HG03558 (cell line): ENCODE results near the gene OR2A7.
"Not testable (repeated sequence)": the region's sequence is repeated elsewhere in the genome, so short reads cannot be mapped to it uniquely, and the experiment has no call there.

Source experiments
- ATAC-seq: cut with Tn5 transposase; IDR thresholded peaks from one replicate; pipeline ENCODE4 v1.9.1; 2021; ENCODE audit warnings: moderate number of reproducible peaks; ENCODE audit not compliant: unreplicated experiment; ENCODE audit errors: extremely low read depth

The OR2A7 gene

GRCh38 chr7:144256112-144256511 lies 8.5 kb downstream of the OR2A7 start:
- no peak for ATAC-seq

- no peak for ATAC-seq
Observed at GRCh38 chr7:144255471-144255897, 9.1 kb downstream of the OR2A7 start.

GRCh38 chr7:144252307-144252706 lies 12.3 kb downstream of the OR2A7 start:
- ATAC-seq: not testable (repeated sequence)

- ATAC-seq: not testable (repeated sequence)
Observed at GRCh38 chr7:144247674-144248330, 16.8 kb downstream of the OR2A7 start.

- ATAC-seq: not testable (repeated sequence)
Observed at GRCh38 chr7:144246967-144247366, 17.6 kb downstream of the OR2A7 start.

GRCh38 chr7:144245372-144245771 lies 19.2 kb downstream of the OR2A7 start:
- ATAC-seq: not testable (repeated sequence)

- not testable (repeated sequence) for ATAC-seq
Observed at GRCh38 chr7:144239365-144239764, 25.2 kb downstream of the OR2A7 start, which contains the start of gene OR2A42. Gene OR2A42, minus strand, starts transcription at chr7:144239605. Its CDS starts 6,762 bp downstream, at chr7:144232843.

- not testable (repeated sequence) for ATAC-seq
Observed at GRCh38 chr7:144238530-144239082, 26.0 kb downstream of the OR2A7 start.

- not testable (repeated sequence) for ATAC-seq
Observed at GRCh38 chr7:144233039-144233438, 31.6 kb downstream of the OR2A7 start.

- not testable (repeated sequence) for ATAC-seq
Observed at GRCh38 chr7:144231027-144231426, 33.6 kb downstream of the OR2A7 start.

GRCh38 chr7:144228810-144229209 lies 35.8 kb downstream of the OR2A7 start:
- ATAC-seq: not testable (repeated sequence)

GRCh38 chr7:144226866-144227265 lies 37.7 kb downstream of the OR2A7 start:
- ATAC-seq: not testable (repeated sequence)

- not testable (repeated sequence) for ATAC-seq
Observed at GRCh38 chr7:144223675-144224074, 40.9 kb downstream of the OR2A7 start.

- not testable (repeated sequence) for ATAC-seq
Observed at GRCh38 chr7:144220531-144220930, 44.1 kb downstream of the OR2A7 start.

- not testable (repeated sequence) for ATAC-seq
Observed at GRCh38 chr7:144219149-144219548, 45.4 kb downstream of the OR2A7 start.

- not testable (repeated sequence) for ATAC-seq
Observed at GRCh38 chr7:144218581-144218980, 46.0 kb downstream of the OR2A7 start.

- ATAC-seq: not testable (repeated sequence)
Observed at GRCh38 chr7:144217200-144217599, 47.4 kb downstream of the OR2A7 start.
